Suprapubic skin (tissue), 4 donors: ENCODE measurements around the gene RFC1. TPM values are rescaled to one million over a fixed set of nuclear protein-coding genes. Genes with fewer than 3 reads are reported as not detected.

Experiments used
- DNase-seq, 2 donors: peaks; one replicate each; pipeline ENCODE4 v3.0.0-alpha.2; 2019; ENCODE audit warnings: low spot score in 2 of 2
- H3K27ac ChIP-seq: fragments of 200-600 bp; sonication (generic); one replicate; pipeline ENCODE4 v1.5.1; 2019
- H3K27me3 ChIP-seq: fragments of 200-600 bp; sonication (generic); one replicate; pipeline ENCODE4 v1.5.1; 2019
- H3K36me3 ChIP-seq: fragments of 200-600 bp; sonication (generic); one replicate; pipeline ENCODE4 v1.5.1; 2019
- H3K4me1 ChIP-seq: fragments of 200-600 bp; sonication (generic); one replicate; pipeline ENCODE4 v1.5.1; 2019
- H3K4me3 ChIP-seq: fragments of 200-600 bp; sonication (generic); one replicate; pipeline ENCODE4 v1.5.1; 2019; ENCODE audit warnings: mild to moderate bottlenecking
- H3K9me3 ChIP-seq: fragments of 200-600 bp; sonication (generic); one replicate; pipeline ENCODE4 v1.5.1; 2019
- CTCF ChIP-seq, 2 donors: fragments of 200-600 bp in 1 of 2; fragments of 450-650 bp in 1 of 2; sonication (generic) in 1 of 2; IDR thresholded peaks; one replicate each; pipeline ENCODE4 v1.5.1; 2016 to 2019; ENCODE audit warnings: antibody characterized with exemption in 2 of 2, mild to moderate bottlenecking in 1 of 2, moderate library complexity in 1 of 2
- EP300 ChIP-seq: sonication (generic); formaldehyde crosslinking; IDR thresholded peaks from one replicate; pipeline ENCODE4 v1.6.1; 2017; ENCODE audit warnings: antibody characterized with exemption
- POLR2A ChIP-seq, 2 donors: fragments of 450-650 bp; IDR thresholded peaks; one replicate each; pipeline ENCODE4 v1.6.1; 2017; ENCODE audit warnings: antibody characterized with exemption in 2 of 2, mild to moderate bottlenecking in 2 of 2, moderate library complexity in 2 of 2
- POLR2AphosphoS5 ChIP-seq, 3 donors: sonication (generic); formaldehyde crosslinking; IDR thresholded peaks; one replicate each; pipeline ENCODE4 v1.6.1; 2017; ENCODE audit warnings: antibody characterized with exemption in 3 of 3
- WGBS: methylation state at CpG from one replicate; pipeline ENCODE4 v1.1.5; 2018; 5-methylcytosine and 5-hydroxymethylcytosine counted together
- total RNA-seq, 4 donors: library from RNA; depleted of rRNA; stranded (reverse); fragments of >200 nt; gene quantifications; one replicate each; pipeline ENCODE4 v1.1.0, GENCODE V29; 2016

RFC1 gene
- total RNA-seq, 4 donors from 2014 or later, result 24.9 to 40.1 (median 27.0) TPM

GRCh38 chr4:39255871-39256270 is 110.3 kb downstream of the RFC1 start:
- no peak for DNase-seq
- peaks cover 56% of the 10 kb centered on the region for H3K36me3 ChIP-seq
- TF ChIP-seq CTCF (IDR thresholded peaks at IDR 0.05), result no peak
- TF ChIP-seq EP300, result no peak
- TF ChIP-seq POLR2AphosphoS5 (IDR thresholded peaks at IDR 0.05), result no peak
- TF ChIP-seq POLR2A (IDR thresholded peaks at IDR 0.05), result no peak
- WGBS, result 76% methylated on average over 5 of the region's 5 CpGs
- H3K4me1 ChIP-seq, result no peaks in the 10 kb centered on the region
- no peak overlapping the region for H3K27ac ChIP-seq
- H3K9me3 ChIP-seq, result no peaks in the 10 kb centered on the region
- H3K4me3 ChIP-seq, result no peak overlapping the region
- H3K27me3 ChIP-seq, result no peaks in the 10 kb centered on the region

GRCh38 chr4:39255266-39255665 is 110.9 kb downstream of the RFC1 start:
- DNase-seq, result no peak
- WGBS, result 57% methylated on average over 2 of the region's 2 CpGs
- Histone ChIP-seq H3K27ac (no peak overlapping the region), H3K9me3 (no peaks in the 10 kb centered on the region), H3K36me3 (peaks cover 50% of the 10 kb centered on the region), H3K4me3 (no peak overlapping the region), H3K4me1 (no peaks in the 10 kb centered on the region), H3K27me3 (no peaks in the 10 kb centered on the region)
- no peak for TF ChIP-seq POLR2A (IDR thresholded peaks at IDR 0.05)
- TF ChIP-seq POLR2AphosphoS5 (IDR thresholded peaks at IDR 0.05), result no peak
- no peak for TF ChIP-seq EP300
- no peak for TF ChIP-seq CTCF (IDR thresholded peaks at IDR 0.05)

- 89% methylated on average over 3 of the region's 3 CpGs for WGBS
- TF ChIP-seq CTCF (IDR thresholded peaks at IDR 0.05), result no peak
- no peak for TF ChIP-seq EP300
- TF ChIP-seq POLR2A (IDR thresholded peaks at IDR 0.05), result no peak
- TF ChIP-seq POLR2AphosphoS5 (IDR thresholded peaks at IDR 0.05), result no peak
Measured at GRCh38 chr4:39243462-39243861, 122.7 kb downstream of the RFC1 start.

More at GRCh38 chr4:39243462-39243861, 122.7 kb downstream of the RFC1 start:
- Histone ChIP-seq H3K36me3 (peaks cover 48% of the 10 kb centered on the region), H3K4me3 (no peak overlapping the region), H3K9me3 (no peaks in the 10 kb centered on the region), H3K4me1 (no peaks in the 10 kb centered on the region), H3K27me3 (no peaks in the 10 kb centered on the region), H3K27ac (no peak overlapping the region)
- DNase-seq, result no peak

Other genes with a start within 250 kb of the RFC1 start
- 100 to 1,000 TPM in 1 of 4 donors, 10 to 100 TPM in 3; 24.4 to 111 (median 25.2) TPM for gene WDR19, start 183.8 kb downstream of the RFC1 start, total RNA-seq
- under 1 TPM; 0.34 to 0.76 (median 0.68) TPM for gene KLB, start 40.6 kb upstream of the RFC1 start, total RNA-seq
- 1,000 to 10,000 TPM; 1,970 to 4,157 (median 3,139) TPM for gene RPL9, start 92.6 kb upstream of the RFC1 start, total RNA-seq
- 10 to 100 TPM in 3 of 4 donors, 1 to 10 TPM in 1; 8.9 to 21.4 (median 19.0) TPM for gene LIAS, start 92.7 kb upstream of the RFC1 start, total RNA-seq
- gene UGDH, start 161.1 kb upstream of the RFC1 start, total RNA-seq, result 10 to 100 TPM; 20.6 to 28.7 (median 24.3) TPM